H9 (cell line): ENCODE measurements around the gene LIN28B. TPM values are rescaled to one million over a fixed set of nuclear protein-coding genes. Genes with fewer than 3 reads are reported as not detected.
A peak's percentile ranks its signal among the peaks of the same experiment; 100 is the strongest.

Experiments
- DNase-seq: peaks from one replicate; pipeline ENCODE4 v3.0.0-alpha.2; 2017
- H2AFZ ChIP-seq: one replicate; pipeline ENCODE4 v1.6.1; 2013; ENCODE audit warnings: mild to moderate bottlenecking, low read length, control low read depth, moderate library complexity
- H2AK5ac ChIP-seq: 2 replicates; pipeline ENCODE4 v1.6.1; 2013; ENCODE audit warnings: low read length, control low read depth, mixed read lengths; ENCODE audit not compliant: insufficient read length
- H2BK120ac ChIP-seq: one replicate; pipeline ENCODE4 v1.6.1; 2013; ENCODE audit warnings: low read depth, mild to moderate bottlenecking, low read length, control low read depth, inconsistent platforms; ENCODE audit not compliant: poor library complexity, severe bottlenecking
- H2BK12ac ChIP-seq: 2 replicates; pipeline ENCODE4 v1.6.1; 2013; ENCODE audit warnings: low read length, control low read depth, mixed read lengths, low read depth; ENCODE audit not compliant: insufficient read length
- H2BK15ac ChIP-seq: 2 replicates; pipeline ENCODE4 v1.6.1; 2013; ENCODE audit warnings: low read depth, low read length, control low read depth
- H2BK20ac ChIP-seq: one replicate; pipeline ENCODE4 v1.6.1; 2013; ENCODE audit warnings: low read depth, mild to moderate bottlenecking, low read length, control low read depth, inconsistent platforms; ENCODE audit not compliant: poor library complexity, severe bottlenecking
- H2BK5ac ChIP-seq: 2 replicates; pipeline ENCODE4 v1.6.1; 2013; ENCODE audit warnings: low read length, control low read depth, mixed read lengths; ENCODE audit not compliant: insufficient read length
- H3K14ac ChIP-seq: 2 replicates; pipeline ENCODE4 v1.6.1; 2013; ENCODE audit warnings: low read length, control low read depth; ENCODE audit not compliant: insufficient read depth
- H3K18ac ChIP-seq: 2 replicates; pipeline ENCODE4 v1.6.1; 2013; ENCODE audit warnings: low read depth, mild to moderate bottlenecking, mixed read lengths, low read length, control low read depth; ENCODE audit not compliant: insufficient read length
- H3K23ac ChIP-seq: 2 replicates; pipeline ENCODE4 v1.6.1; 2013; ENCODE audit warnings: low read length, control low read depth, mixed read lengths, low read depth; ENCODE audit not compliant: insufficient read length
- H3K23me2 ChIP-seq: 2 replicates; pipeline ENCODE4 v1.6.1; 2013; ENCODE audit warnings: low read depth, mild to moderate bottlenecking, mixed read lengths, low read length, control low read depth; ENCODE audit not compliant: insufficient read length, poor library complexity, severe bottlenecking
- H3K27ac ChIP-seq: 2 replicates; pipeline ENCODE4 v1.5.1; 2013; ENCODE audit warnings: low read length, control low read depth, mixed read lengths, low read depth; ENCODE audit not compliant: insufficient read length
- H3K27me3 ChIP-seq: 2 replicates; pipeline ENCODE4 v1.6.1; 2013; ENCODE audit warnings: low read length, control low read depth, inconsistent platforms; ENCODE audit not compliant: insufficient read depth
- H3K4ac ChIP-seq: 2 replicates; pipeline ENCODE4 v1.6.1; 2013; ENCODE audit warnings: low read depth, mild to moderate bottlenecking, control low read depth, inconsistent platforms, low read length, moderate library complexity
- H3K4me1 ChIP-seq: 2 replicates; pipeline ENCODE4 v1.6.1; 2013; ENCODE audit warnings: low read length, control low read depth, inconsistent platforms; ENCODE audit not compliant: insufficient read depth
- H3K4me2 ChIP-seq: 2 replicates; pipeline ENCODE4 v1.6.1; 2013; ENCODE audit warnings: low read length, control low read depth, mixed read lengths; ENCODE audit not compliant: insufficient read length, insufficient read depth
- H3K56ac ChIP-seq: 2 replicates; pipeline ENCODE4 v1.6.1; 2013; ENCODE audit warnings: low read depth, mild to moderate bottlenecking, mixed read lengths, low read length, control low read depth; ENCODE audit not compliant: insufficient read length
- H3K79me1 ChIP-seq: 2 replicates; pipeline ENCODE4 v1.6.1; 2013; ENCODE audit warnings: low read depth, mild to moderate bottlenecking, moderate library complexity, low read length, control low read depth, inconsistent platforms; ENCODE audit not compliant: insufficient read depth, poor library complexity, severe bottlenecking
- H3K79me2 ChIP-seq: 2 replicates; pipeline ENCODE4 v1.6.1; 2013; ENCODE audit warnings: low read length, control low read depth, inconsistent platforms; ENCODE audit not compliant: insufficient read depth
- H3K9ac ChIP-seq: 2 replicates; pipeline ENCODE4 v1.6.1; 2013; ENCODE audit warnings: low read length, control low read depth, mixed read lengths; ENCODE audit not compliant: insufficient read length; ENCODE audit errors: extremely low read depth
- H3K9me3 ChIP-seq: one replicate; pipeline ENCODE4 v1.6.1; 2013; ENCODE audit warnings: low read depth, low read length, inconsistent platforms; ENCODE audit not compliant: control insufficient read depth
- H3T11ph ChIP-seq: one replicate; pipeline ENCODE4 v1.6.1; 2013; ENCODE audit warnings: mild to moderate bottlenecking, low read length, control low read depth, inconsistent platforms
- H4K20me1 ChIP-seq: one replicate; pipeline ENCODE4 v1.6.1; 2013; ENCODE audit not compliant: control insufficient read depth, insufficient read length, insufficient read depth
- H4K5ac ChIP-seq: 2 replicates; pipeline ENCODE4 v1.6.1; 2013; ENCODE audit warnings: low read depth, mild to moderate bottlenecking, mixed read lengths, low read length, control low read depth; ENCODE audit not compliant: insufficient read length
- H4K8ac ChIP-seq: replicated peaks from 2 replicates; pipeline ENCODE4 v1.6.1; 2013; ENCODE audit warnings: low read length, control low read depth, mixed read lengths, low read depth; ENCODE audit not compliant: insufficient read length
- H4K91ac ChIP-seq: 2 replicates; pipeline ENCODE4 v1.6.1; 2013; ENCODE audit warnings: low read depth, mild to moderate bottlenecking, moderate library complexity, mixed read lengths, low read length, control low read depth; ENCODE audit not compliant: insufficient read length
- H3K27ac Mint-ChIP-seq, 3 experiments: 2 replicates in 2 of 3; 3 replicates in 1 of 3; pipeline ENCODE4 v1.8.0; 2020 to 2021; ENCODE audit warnings: mixed read lengths in 3 of 3, mild to moderate bottlenecking in 1 of 3, moderate library complexity in 1 of 3
- H3K27me3 Mint-ChIP-seq: 2 replicates; pipeline ENCODE4 v1.8.0; 2021; ENCODE audit warnings: low read depth, mild to moderate bottlenecking, moderate library complexity, mixed read lengths
- H3K36me3 Mint-ChIP-seq, 3 experiments: 2 replicates in 2 of 3; 3 replicates in 1 of 3; pipeline ENCODE4 v1.8.0; 2020 to 2021; ENCODE audit warnings: low read depth in 3 of 3, mixed read lengths in 3 of 3; ENCODE audit not compliant: insufficient read depth in 1 of 3
- H3K4me1 Mint-ChIP-seq, 2 experiments: 2 replicates each; pipeline ENCODE4 v1.8.0; 2020; ENCODE audit warnings: mixed read lengths in 2 of 2
- H3K4me3 Mint-ChIP-seq, 2 experiments: 2 replicates in 1 of 2; 3 replicates in 1 of 2; pipeline ENCODE4 v1.8.0; 2020 to 2021; ENCODE audit warnings: mild to moderate bottlenecking in 2 of 2, mixed read lengths in 2 of 2, moderate library complexity in 1 of 2
- H3K9me3 Mint-ChIP-seq, 2 experiments: 2 replicates in 1 of 2; 3 replicates in 1 of 2; pipeline ENCODE4 v1.8.0; 2020; ENCODE audit warnings: mild to moderate bottlenecking in 2 of 2, mixed read lengths in 2 of 2, moderate library complexity in 1 of 2
- WGBS: extraction: QIAGEN DNeasy Blood & Tissue Kit; methylation state at CpG from one replicate; pipeline ENCODE4 v1.1.7; 2013; ENCODE audit warnings: missing lambda C conversion rate, low lambda C conversion rate, mixed read lengths; ENCODE audit not compliant: insufficient read length; ENCODE audit errors: extremely low coverage; 5-methylcytosine and 5-hydroxymethylcytosine counted together
- total RNA-seq: library from RNA; stranded (reverse); gene quantifications from 2 replicates; pipeline ENCODE4 v1.2.1, GENCODE V29; 2021
- TF ChIP-seq, protein P1 (sequence below): fragments of 200-600 bp; sonication (generic); conservative IDR thresholded peaks from 3 replicates; pipeline ENCODE4 v1.8.0; 2021; ENCODE audit warnings: antibody characterized with exemption, mild to moderate bottlenecking

Gene LIN28B
- total RNA-seq, 1 experiment from 2014 or later = 110 TPM

- H3K18ac ChIP-seq = peak overlapping the region; percentile 93
- H2BK120ac ChIP-seq = peak overlapping the region; percentile 42
- H3K27ac ChIP-seq = peak overlapping the region; percentile 100
- peak overlapping the region; percentile 83 for H3K4me2 ChIP-seq
- peak overlapping the region; percentile 86 for H2BK12ac ChIP-seq
- no peaks in the 10 kb centered on the region for H4K20me1 ChIP-seq
- Mint-ChIP-seq H3K9me3 (no peaks in the 10 kb centered on the region; a peak in 2 of 5 replicates), H3K36me3 (peaks cover 0 to 14% (median 5%) of the 10 kb centered on the region in 3 experiments; a peak in 4 of 7 replicates), H3K27ac (peak overlapping the region; percentile 96 to 100 (median 100)), H3K4me1 (peaks cover 49 to 54% of the 10 kb centered on the region in 2 experiments), H3K27me3 (no peaks in the 10 kb centered on the region; the same call in 1 of the 2 replicates), H3K4me3 (peak overlapping the region; percentile 53 to 94)
- H3K23ac ChIP-seq = peak overlapping the region; percentile 96
- TF ChIP-seq, protein P1, sequence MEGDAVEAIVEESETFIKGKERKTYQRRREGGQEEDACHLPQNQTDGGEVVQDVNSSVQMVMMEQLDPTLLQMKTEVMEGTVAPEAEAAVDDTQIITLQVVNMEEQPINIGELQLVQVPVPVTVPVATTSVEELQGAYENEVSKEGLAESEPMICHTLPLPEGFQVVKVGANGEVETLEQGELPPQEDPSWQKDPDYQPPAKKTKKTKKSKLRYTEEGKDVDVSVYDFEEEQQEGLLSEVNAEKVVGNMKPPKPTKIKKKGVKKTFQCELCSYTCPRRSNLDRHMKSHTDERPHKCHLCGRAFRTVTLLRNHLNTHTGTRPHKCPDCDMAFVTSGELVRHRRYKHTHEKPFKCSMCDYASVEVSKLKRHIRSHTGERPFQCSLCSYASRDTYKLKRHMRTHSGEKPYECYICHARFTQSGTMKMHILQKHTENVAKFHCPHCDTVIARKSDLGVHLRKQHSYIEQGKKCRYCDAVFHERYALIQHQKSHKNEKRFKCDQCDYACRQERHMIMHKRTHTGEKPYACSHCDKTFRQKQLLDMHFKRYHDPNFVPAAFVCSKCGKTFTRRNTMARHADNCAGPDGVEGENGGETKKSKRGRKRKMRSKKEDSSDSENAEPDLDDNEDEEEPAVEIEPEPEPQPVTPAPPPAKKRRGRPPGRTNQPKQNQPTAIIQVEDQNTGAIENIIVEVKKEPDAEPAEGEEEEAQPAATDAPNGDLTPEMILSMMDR = peak; percentile 13; the same call in 1 of the 3 replicates
- DNase-seq = peak; percentile 85
- peaks cover 6% of the 10 kb centered on the region; the same call in 1 of the 2 replicates for H3K79me2 ChIP-seq
- WGBS = no CpG with 5 or more reads among the region's 16 CpGs
- H2BK20ac ChIP-seq = peak overlapping the region; percentile 29
- no peak overlapping the region for H2AFZ ChIP-seq
- no peaks in the 10 kb centered on the region for H3K27me3 ChIP-seq
- no peak overlapping the region for H2BK15ac ChIP-seq
- H2BK5ac ChIP-seq = peak overlapping the region; percentile 99
- no peaks in the 10 kb centered on the region for H3K79me1 ChIP-seq
- H3K9ac ChIP-seq = peak overlapping the region; percentile 98
- H3T11ph ChIP-seq = peak overlapping the region; percentile 100
- H4K5ac ChIP-seq = peak overlapping the region; percentile 100
- peaks cover 2% of the 10 kb centered on the region; the same call in 1 of the 2 replicates for H3K4me1 ChIP-seq
- peak overlapping the region; percentile 97 for H3K56ac ChIP-seq
- peak overlapping the region; percentile 97; the same call in 1 of the 2 replicates for H3K14ac ChIP-seq
- peak overlapping the region; percentile 89; the same call in 1 of the 2 replicates for H3K4ac ChIP-seq
- H3K9me3 ChIP-seq = no peaks in the 10 kb centered on the region
- no peak overlapping the region for H4K91ac ChIP-seq
- no peak overlapping the region for H4K8ac ChIP-seq
- H3K23me2 ChIP-seq = peaks cover 28% of the 10 kb centered on the region
- peak overlapping the region; percentile 99 for H2AK5ac ChIP-seq
Measured at GRCh38 chr6:104955927-104956730, 778 bp upstream of the LIN28B start.
